K562 (cell line): ENCODE results near the gene COL24A1.

Experiments
- CHD4 ChIP-seq: fragments of 200-600 bp; sonication (generic); IDR thresholded peaks from 3 replicates; pipeline ENCODE4 v1.6.1; 2012; ENCODE audit warnings: low read depth, mild to moderate bottlenecking, mixed read lengths, low read length, inconsistent platforms; ENCODE audit not compliant: insufficient read depth, insufficient replicate concordance, poor library complexity, severe bottlenecking
- CREB1 ChIP-seq, 2 experiments: sonication (generic) in 1 of 2; formaldehyde crosslinking in 1 of 2; IDR thresholded peaks; 2 replicates each; pipeline versions ENCODE4 v1.6.1 to v1.8.0; 2012 to 2022; ENCODE audit warnings: inconsistent platforms in 1 of 2, mild to moderate bottlenecking in 1 of 2, missing genetic modification reagents in 1 of 2, moderate library complexity in 1 of 2
- GTF2F1 ChIP-seq: IDR thresholded peaks from 2 replicates; pipeline ENCODE4 v1.6.1; 2011; ENCODE audit warnings: low read depth, low read length, improper control_type of control experiment
- JUN ChIP-seq, 2 experiments: sonication (generic) in 1 of 2; formaldehyde crosslinking in 1 of 2; IDR thresholded peaks; 2 replicates each; pipeline versions ENCODE4 v1.6.1 to v1.8.0; 2012 to 2022; ENCODE audit warnings: borderline replicate concordance in 2 of 2, mild to moderate bottlenecking in 2 of 2, improper control_type of control experiment in 1 of 2, low read depth in 1 of 2, low read length in 1 of 2, missing genetic modification reagents in 1 of 2
- RAD51 ChIP-seq: fragments of 450-650 bp; IDR thresholded peaks from 2 replicates; pipeline ENCODE4 v1.7.1; 2016; ENCODE audit warnings: low read depth, mild to moderate bottlenecking, borderline replicate concordance
- YY1 ChIP-seq, 3 experiments: IDR thresholded peaks; 2 replicates each; pipeline ENCODE4 v1.6.1; 2011; ENCODE audit warnings: low read length in 2 of 3, mild to moderate bottlenecking in 2 of 3, moderate library complexity in 2 of 3, borderline replicate concordance in 1 of 3, control low read depth in 1 of 3, low read depth in 1 of 3; ENCODE audit not compliant: insufficient read depth in 3 of 3, insufficient replicate concordance in 2 of 3, control insufficient read depth in 1 of 3, insufficient read length in 1 of 3; ENCODE audit errors: extremely low read depth in 1 of 3
- ZFX ChIP-seq: sonication (generic); formaldehyde crosslinking; IDR thresholded peaks from 2 replicates; pipeline ENCODE4 v1.8.0; 2022; ENCODE audit warnings: mild to moderate bottlenecking, missing genetic modification reagents, moderate library complexity
- TF ChIP-seq, protein P1 (sequence below), 3 experiments: IDR thresholded peaks in 2 of 3; conservative IDR thresholded peaks in 1 of 3; 2 replicates each; pipeline ENCODE4 v1.5.1; 2011 to 2012; ENCODE audit warnings: low read length in 3 of 3, mild to moderate bottlenecking in 3 of 3, control low read depth in 2 of 3, improper control_type of control experiment in 1 of 3, inconsistent platforms in 1 of 3, low read depth in 1 of 3, mixed read lengths in 1 of 3, moderate library complexity in 1 of 3; ENCODE audit not compliant: insufficient read depth in 2 of 3
- TF ChIP-seq, protein P2 (sequence below): fragments of 200-800 bp; sonication (Bioruptor generic); IDR thresholded peaks from 2 replicates; pipeline ENCODE4 v1.6.1; 2016; ENCODE audit warnings: missing genetic modification characterization, missing compliant biosample characterization

DNA sequence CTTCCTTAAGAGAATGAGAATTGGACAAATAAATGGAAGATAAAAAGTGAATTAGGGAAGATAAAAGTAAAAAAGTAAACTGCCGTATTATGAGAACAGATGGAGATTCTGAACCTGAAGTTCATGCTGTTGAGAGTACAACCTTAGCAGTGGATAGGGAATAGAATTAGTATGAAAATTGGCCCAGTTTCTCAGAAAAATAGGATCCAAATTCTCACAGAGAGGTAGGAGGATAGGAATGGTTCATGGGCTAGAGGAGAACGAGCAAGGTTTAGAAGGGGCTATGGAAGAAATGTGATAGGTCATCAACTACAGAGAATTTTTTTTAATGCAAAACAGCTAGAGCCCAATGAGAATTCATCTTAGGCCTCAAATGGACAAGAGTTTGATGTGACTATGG, 42.3 kb downstream of the COL24A1 start:
- TF ChIP-seq, protein P1, sequence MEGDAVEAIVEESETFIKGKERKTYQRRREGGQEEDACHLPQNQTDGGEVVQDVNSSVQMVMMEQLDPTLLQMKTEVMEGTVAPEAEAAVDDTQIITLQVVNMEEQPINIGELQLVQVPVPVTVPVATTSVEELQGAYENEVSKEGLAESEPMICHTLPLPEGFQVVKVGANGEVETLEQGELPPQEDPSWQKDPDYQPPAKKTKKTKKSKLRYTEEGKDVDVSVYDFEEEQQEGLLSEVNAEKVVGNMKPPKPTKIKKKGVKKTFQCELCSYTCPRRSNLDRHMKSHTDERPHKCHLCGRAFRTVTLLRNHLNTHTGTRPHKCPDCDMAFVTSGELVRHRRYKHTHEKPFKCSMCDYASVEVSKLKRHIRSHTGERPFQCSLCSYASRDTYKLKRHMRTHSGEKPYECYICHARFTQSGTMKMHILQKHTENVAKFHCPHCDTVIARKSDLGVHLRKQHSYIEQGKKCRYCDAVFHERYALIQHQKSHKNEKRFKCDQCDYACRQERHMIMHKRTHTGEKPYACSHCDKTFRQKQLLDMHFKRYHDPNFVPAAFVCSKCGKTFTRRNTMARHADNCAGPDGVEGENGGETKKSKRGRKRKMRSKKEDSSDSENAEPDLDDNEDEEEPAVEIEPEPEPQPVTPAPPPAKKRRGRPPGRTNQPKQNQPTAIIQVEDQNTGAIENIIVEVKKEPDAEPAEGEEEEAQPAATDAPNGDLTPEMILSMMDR (IDR thresholded peaks at IDR 0.05 in 2 of 3, conservative IDR thresholded peaks at IDR 0.05 in 1 of 3; ENCODE audit: insufficient read depth in 2 of 3, low read depth in 1 of 3, low read length in 3 of 3) = no peak
- TF ChIP-seq, protein P2, sequence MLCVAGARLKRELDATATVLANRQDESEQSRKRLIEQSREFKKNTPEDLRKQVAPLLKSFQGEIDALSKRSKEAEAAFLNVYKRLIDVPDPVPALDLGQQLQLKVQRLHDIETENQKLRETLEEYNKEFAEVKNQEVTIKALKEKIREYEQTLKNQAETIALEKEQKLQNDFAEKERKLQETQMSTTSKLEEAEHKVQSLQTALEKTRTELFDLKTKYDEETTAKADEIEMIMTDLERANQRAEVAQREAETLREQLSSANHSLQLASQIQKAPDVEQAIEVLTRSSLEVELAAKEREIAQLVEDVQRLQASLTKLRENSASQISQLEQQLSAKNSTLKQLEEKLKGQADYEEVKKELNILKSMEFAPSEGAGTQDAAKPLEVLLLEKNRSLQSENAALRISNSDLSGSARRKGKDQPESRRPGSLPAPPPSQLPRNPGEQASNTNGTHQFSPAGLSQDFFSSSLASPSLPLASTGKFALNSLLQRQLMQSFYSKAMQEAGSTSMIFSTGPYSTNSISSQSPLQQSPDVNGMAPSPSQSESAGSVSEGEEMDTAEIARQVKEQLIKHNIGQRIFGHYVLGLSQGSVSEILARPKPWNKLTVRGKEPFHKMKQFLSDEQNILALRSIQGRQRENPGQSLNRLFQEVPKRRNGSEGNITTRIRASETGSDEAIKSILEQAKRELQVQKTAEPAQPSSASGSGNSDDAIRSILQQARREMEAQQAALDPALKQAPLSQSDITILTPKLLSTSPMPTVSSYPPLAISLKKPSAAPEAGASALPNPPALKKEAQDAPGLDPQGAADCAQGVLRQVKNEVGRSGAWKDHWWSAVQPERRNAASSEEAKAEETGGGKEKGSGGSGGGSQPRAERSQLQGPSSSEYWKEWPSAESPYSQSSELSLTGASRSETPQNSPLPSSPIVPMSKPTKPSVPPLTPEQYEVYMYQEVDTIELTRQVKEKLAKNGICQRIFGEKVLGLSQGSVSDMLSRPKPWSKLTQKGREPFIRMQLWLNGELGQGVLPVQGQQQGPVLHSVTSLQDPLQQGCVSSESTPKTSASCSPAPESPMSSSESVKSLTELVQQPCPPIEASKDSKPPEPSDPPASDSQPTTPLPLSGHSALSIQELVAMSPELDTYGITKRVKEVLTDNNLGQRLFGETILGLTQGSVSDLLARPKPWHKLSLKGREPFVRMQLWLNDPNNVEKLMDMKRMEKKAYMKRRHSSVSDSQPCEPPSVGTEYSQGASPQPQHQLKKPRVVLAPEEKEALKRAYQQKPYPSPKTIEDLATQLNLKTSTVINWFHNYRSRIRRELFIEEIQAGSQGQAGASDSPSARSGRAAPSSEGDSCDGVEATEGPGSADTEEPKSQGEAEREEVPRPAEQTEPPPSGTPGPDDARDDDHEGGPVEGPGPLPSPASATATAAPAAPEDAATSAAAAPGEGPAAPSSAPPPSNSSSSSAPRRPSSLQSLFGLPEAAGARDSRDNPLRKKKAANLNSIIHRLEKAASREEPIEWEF (CRISPR knock-in tag) = no peak
- TF ChIP-seq JUN (IDR thresholded peaks at IDR 0.05; ENCODE audit: borderline replicate concordance, low read depth, low read length) (no peak), JUN (CRISPR knock-in tag; IDR thresholded peaks at IDR 0.05; ENCODE audit: borderline replicate concordance) (no peak), GTF2F1 (no peak), ZFX (no peak), RAD51 (no peak), CREB1 (IDR thresholded peaks at IDR 0.05) (no peak), CREB1 (CRISPR knock-in tag; IDR thresholded peaks at IDR 0.05) (no peak), CHD4 (no peak), YY1 (IDR thresholded peaks at IDR 0.05; ENCODE audit: borderline replicate concordance in 1 of 3, control insufficient read depth in 1 of 3, extremely low read depth in 1 of 3, insufficient read depth in 3 of 3, insufficient read length in 1 of 3, insufficient replicate concordance in 2 of 3, low read depth in 1 of 3, low read length in 2 of 3) (no peak)
